Stimulated activated CD4-positive, alpha-beta T cell treated with anti-CD3 and anti-CD28 coated beads, Interleukin-4, amount 100 ng/mL, for 48 hours (primary cell): ENCODE measurements around the gene CNPY1.

Source experiments
- DNase-seq, 2 donors: peaks; one replicate each; pipeline ENCODE4 v3.0.0-alpha.2; 2020; ENCODE audit warnings: low read depth in 2 of 2

The CNPY1 gene

DNA sequence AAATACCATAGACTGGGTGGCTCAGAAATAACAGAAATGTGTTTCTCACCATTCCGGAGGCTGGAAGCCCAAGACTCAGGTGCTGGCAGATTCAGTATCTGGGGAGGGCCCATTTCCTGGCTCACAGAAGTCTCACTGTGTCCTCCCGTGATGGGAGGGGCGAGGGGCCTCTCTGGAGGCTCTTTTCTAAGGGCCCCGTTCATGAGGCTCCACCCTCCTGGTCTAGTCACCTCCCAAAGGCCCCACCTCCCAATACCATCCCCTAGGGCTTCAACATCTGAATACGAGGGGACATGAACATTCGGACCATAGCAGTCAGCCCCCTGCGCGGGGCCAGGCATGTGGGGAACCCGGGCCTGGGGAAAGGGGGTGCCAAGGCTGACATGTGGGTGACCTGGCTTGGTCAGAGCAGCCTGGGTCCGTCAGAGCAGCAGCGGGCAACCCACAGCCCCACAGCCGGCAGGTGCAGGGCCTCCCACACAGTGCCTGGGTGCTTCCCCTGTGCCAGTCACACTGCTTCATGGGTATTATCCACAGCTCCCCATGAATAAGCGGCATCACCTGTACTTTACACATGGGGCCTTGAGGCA is 13.3 kb upstream of the CNPY1 start:
- no peak for DNase-seq

DNA sequence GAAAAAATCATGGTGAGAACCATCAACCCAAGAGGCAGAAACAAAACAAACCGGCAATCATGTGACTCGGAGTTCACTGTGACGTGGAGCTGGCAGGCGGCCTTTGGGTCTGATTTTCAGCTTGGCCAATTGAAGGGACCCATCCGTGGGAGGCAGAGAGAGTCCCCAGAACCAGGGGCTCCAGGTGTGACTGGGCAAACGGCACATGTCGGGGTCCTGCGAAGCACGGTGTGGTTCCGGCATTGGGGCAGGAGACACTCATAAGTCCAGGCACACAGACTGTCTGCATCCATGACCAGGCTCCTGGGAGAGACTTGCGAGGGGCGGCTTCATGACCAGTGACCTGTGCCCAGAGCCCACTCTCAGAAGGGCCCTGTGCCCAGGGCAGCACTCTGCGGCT is 12.6 kb upstream of the CNPY1 start:
- no peak for DNase-seq

DNA sequence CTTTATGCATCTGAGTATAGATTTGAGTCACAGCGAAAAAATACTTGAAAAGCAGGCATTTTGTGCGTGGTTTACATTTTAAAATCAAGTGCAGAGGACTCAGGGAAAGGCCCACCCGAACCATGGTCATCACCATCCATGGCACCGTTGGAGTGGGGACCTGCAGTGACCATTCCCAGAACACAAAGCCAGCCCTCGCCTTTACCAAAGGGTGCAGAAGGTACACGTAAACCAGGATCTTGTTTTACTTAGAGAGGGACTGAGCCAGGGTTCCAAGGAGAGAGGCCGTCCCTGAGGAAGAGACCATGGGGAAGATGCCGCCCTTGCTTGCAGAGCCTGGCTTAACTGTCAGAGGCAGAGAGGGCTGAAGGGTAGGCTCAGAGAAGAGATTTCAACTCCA is 12.0 kb upstream of the CNPY1 start:
- no peak for DNase-seq

DNA sequence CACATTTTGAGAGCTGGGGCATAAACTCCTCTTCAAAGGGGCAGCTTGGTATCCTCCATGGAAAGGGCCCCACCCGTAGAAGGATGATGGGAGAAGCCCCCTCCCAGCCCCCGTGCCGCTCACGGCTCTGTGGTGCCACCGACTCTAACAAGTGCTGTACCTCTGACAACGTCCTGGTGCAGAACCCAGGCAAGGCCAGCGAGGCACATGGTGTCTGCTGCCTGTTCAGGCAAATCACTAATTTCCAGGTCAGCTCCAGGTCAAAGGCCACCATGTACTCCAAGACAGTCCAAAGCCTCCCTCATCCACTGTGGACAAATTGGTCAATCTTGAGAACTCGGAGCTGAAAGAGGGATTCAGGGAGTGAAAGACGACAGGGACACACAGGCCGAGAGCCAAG is 11.4 kb upstream of the CNPY1 start:
- DNase-seq = no peak

DNA sequence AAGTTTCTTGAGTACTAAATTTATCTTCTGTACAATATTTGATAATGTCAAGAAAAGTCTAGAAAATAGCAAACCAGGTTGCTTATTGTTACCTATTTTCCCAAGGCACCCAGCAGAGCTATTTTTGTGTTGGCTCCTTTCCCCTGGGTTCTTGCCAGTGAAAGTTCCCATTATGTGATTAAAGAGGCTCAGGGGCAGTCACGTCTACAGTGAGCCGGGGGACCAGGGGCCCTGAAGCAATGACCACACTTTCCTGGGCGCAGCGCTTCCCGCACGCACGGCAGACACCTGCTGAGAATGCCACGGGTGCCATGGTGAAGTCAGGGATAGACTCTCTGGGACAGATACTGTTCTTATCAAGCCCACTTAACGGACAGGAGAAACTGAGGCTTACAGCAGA is 10.4 kb upstream of the CNPY1 start:
- no peak for DNase-seq

DNA sequence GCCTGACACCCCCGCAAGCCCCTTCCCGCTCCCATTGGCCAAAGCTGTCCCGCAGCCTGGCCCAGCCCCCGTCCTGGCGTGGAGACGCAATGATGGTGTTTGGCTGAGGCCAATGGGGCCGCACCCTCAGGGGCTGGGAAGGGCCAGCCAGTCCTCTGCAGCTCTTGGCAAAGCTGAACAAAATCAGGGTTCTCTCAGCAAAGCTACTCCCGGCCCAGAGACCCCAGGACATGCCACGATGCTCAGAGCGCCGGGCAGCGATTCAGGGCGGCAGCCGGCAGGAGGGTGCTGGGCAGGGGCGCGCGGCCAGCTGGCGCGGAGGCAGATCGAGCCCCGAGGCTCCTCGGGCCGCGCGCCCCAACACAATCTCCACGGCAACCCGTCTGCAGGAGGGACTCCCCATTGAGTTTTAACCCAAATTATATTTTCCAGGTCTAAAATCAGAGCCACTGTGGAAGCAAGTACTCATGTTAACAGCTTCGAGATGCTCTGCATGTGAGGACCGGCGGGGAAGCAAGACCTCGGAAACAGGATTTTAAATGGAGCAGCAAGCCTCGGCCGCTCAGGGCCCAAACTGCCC is 8.8 kb upstream of the CNPY1 start:
- no peak for DNase-seq

DNA sequence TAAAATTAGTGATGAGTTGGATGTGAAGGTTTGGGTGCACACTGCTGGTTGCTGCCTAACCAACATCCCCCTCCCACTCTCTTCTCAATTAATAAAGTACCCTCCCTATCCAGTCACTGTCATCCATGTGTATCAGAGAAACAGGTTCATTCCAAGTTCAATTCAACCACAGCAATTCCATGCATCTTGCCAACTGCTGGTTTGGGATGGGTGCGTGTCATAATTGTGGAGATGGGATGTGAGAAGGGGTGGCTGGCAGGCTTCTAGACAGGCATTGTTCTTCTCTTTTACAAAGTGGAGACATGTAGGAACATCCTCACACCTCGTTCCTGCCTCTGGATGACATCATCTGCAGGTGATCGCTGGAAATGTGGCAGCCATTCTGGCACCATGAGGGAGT is 7.5 kb upstream of the CNPY1 start:
- no peak for DNase-seq

DNA sequence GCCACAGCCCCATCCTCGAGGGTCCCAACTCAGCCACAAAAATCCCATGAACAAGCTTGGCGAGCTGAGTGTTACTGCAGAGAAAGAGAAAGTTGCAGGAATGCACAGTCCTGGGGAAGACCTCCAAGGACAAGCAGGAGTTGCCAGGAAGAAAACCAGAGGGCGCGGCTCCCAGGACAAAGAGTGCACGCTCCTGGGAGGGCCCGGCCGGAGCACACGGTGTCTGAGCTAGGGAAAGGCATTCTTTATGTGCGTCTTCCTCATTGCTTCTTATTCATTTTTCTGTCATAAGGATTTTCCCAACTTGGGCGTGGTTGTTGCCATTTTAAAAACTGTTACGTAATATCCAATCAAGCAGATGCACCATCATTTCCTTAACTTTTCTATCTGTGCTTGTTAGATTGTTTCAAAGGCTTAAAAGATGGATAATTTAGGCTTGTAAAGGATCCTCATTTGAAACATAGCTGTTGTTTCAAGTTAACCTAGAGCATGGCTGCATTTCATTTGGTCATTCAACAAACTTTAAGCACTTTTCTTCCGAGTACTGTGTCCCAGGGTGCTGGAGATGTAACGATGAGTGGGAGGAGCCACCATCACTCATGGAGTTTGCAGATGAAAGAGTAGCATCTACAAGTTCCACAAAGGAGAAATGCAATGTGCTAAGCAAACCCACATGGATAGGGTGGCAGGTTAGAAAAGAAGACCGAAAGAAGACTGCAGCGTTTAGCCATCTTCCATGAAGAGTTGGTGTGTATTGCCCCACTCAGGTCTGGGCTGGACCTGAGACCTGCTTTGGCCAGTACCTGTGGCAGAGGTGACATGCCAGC is 5.6 kb upstream of the CNPY1 start:
- no peak for DNase-seq

DNA sequence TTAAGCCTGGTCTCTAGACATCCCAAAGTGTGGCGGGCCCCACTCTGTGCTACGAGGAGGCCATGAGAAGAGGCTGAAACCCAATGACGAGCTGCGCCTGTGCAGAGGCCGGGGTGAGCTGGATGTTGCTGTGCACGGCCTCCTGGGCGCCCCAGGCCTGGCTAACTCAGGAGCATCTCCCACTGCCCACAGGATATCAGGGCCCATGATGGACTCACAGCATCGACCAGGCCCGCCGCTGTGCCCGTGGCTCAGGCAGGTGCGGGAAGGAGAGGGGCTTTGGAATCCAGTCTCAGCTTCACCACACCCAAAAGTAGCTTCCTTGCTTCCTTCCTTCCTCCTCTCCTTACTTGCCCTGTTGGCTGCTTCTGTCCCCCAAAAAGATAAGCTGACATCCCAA is 4.6 kb upstream of the CNPY1 start:
- DNase-seq = no peak

DNA sequence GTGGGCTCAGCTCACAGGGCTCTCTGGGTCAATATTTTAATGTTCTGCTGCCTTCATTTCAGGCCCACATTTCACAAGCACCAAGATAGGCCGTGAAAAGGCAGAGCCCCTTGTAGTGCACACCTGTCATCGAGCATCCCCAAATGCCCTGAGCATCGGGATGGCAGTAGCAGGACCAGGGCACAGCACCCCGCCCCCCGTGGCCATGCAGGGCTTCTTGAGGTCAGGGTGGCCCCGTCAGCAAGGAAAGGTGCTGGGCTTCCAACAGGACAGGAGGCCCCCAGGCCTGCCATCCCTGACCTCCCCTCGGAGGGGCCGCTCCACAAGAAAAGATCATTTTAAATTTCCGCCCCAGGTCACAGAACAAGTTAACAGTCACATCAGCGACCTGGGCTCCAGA is 2.9 kb upstream of the CNPY1 start:
- no peak for DNase-seq

DNA sequence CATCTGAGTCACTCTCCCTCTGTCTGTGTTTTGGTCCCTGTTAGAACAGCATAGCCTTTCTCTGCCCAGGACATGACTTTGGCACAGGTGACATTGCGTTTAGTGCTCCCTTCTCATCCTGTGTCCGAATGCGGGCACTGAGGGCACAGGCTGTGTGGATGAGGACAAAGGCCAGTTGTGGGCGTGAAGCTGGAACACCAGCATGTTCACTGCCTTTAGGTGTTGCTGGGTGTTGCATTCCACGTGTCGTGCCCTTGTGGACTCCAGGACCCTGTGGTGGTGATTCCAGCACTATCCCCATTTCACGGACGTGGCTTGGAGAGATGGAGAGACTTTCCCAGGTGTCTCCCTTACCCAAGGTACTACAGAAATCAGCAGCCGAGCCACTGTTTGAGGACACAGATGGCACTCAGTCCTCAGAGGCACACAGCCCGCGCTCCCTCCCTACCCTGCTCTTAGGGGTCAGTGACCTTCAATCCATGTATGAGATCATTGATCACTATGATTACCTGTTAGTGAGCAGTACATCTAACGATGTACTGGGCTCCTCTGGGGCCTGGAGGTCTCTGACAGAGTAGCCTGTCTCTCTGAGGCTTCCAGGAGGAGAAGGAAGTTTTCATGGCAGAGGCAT is 917 bp upstream of the CNPY1 start:
- no peak for DNase-seq

DNA sequence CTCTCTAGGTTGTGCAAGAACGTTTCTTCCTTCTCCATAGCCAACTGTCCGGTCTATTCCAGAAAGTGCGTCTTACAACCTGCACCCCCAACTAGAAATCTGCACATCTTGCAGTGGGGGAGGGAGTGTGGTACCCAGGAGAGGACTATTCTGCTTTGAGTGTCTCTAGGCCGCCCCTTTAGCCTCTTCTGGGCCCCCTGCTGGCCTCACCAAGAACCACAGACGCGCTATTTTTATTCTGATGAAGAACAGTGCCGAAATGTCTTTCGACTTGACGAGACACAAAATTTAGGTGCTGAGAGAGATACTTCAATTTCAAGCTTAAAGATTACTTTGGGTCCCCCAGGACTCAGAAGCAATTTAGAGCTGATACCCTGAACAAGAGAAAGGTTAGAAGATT is 1.0 kb downstream of the CNPY1 start:
- no peak for DNase-seq

DNA sequence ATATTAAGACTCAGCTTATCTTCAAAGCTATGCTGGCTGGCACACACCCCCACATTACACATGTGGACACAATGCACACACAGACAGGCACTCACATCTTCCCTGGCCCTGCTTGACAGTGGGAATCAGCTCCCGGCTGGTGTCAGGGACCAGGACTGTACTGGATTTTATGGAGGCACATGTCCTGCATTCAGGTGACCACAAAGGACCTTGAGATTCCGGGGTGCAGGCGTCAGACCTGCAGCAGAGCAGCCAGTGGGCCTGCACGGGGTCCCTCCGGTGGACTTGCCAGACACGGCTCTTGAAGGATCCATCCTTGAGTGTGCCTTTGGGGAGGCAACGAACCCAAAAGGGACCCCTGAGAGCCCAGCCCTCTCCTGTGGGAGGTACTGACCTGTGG is 1.9 kb downstream of the CNPY1 start:
- DNase-seq = no peak

DNA sequence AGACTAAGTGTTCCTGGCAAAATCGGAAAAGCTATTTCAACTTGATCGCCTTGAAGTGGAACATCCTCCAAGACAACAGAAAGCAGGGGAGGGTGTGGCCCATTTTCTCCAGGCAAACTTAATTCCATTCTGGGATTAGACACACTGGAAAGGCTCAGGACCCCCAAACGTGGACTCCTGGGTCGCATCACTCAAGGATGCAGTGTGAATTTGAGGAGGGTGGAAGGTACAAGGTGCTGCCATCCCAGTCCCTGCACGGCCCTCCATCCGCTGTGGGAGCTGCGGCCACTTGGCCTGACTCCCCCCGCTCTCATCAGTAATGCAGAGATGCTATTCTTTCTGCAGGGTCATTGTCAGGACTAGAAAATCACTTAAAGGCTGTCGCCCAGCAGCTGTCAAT is 2.4 kb downstream of the CNPY1 start:
- no peak for DNase-seq

DNA sequence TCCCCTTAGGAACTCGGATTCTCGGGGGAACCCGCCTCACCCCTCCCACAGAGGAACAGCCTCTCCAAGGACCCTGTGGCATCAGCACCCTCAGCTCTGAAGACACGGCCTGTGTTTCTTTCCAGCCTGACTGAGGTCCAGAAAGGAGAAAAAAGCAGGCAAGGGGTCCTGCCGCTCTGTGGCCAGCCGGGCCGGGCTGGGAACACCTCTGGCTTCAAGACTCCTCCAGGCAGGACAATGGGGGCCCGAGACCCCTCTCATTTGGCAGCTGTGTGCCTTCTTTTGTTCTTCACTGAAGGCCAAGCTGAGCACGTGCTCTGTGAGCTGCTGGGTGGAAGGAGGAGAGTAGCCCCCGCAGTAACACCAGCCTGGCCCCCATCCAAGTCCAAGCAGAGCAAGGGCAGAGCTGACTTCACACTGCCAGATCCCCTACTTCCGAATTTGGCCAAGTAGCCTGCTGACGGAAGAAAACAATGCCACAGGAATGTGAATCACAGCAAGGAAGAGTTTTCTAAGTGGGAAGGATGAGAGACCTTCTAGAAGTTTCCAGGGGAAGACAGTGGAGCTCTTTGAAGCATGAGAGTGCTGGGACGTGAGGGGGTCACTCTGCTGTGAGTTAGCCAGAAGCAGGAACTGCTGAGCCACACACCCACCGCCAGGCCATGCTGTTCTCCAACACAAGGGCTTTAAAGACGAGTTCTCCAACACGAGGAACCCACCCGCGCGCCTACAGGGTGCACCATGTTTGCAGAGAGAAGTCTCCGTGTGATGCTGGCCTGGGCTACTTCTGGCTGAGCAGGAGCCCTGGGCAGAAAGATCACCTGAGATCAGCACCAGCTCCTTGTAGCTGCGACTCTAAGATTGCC is 3.1 kb downstream of the CNPY1 start:
- DNase-seq = no peak

DNA sequence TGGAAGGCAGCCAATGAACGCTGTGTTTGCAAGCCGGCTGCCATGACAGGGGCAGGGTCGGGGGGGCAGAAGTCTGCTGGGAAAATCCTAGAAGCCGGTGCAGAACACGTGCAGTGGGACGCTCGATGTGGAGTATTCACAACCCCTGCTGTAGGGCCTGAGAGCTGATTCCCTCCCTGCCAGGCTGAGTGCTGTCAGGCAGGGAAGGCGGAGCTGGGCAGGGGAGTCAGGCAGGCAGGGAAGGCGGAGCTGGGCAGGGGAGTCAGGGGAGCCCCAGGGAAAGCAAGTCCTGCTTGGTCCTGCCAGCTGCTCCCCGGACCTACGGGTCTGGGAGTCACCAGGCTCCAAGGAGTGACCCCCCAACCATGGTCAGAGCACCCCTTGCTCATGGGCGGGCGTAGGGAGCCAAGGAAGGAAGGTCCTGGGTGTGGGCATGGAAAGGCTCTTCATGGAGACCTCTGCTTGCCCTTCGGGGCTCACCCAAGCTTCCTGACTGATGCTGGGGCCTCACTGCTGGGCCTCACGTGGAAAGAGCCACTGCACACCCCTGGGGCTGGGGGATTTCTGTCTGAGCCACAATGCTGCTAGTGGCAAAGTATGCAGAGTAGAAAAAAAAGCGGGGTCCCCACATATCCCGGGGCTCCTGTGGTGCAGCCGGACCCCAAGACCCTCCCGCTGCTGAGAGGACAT is 4.2 kb downstream of the CNPY1 start:
- DNase-seq = no peak

DNA sequence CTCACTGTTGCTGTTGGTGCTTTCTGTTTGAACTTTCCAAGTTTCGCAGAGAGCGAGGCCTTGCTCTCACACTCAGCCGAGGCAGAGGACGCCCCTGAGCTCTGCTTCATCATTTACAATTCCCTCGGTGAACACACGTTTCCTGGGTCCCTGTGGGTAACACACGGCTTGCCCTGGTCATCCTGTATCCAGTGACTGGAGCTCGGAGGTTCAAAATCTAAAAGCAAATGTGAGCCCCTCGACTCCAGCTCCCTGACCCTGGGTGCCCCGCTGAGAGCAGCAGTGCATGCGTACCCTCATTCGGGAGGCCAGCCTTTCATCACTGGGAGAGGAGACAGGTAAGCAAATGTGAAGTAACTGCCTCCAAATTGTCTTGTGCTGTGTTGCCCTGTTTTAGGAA is 5.8 kb downstream of the CNPY1 start:
- DNase-seq = no peak

DNA sequence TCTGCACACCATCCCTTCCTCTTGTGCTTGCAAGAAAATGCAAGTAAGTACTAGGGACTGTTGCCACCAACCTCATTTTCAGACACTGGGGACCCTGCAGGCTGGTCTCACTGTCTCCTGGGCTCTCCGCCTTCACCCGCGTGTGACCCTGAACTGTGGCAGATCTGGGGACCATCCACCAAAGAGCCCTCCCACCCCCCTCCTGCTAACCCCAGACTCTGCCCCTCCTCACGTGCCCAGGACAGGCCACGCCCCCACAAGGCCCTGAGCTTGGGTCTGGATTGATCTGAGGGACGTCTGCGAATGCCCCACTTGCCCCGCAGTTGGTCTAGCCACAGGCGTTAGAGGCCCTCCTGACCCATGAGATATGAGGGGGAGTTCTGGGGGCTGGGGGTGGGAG is 8.1 kb downstream of the CNPY1 start:
- DNase-seq = no peak

DNA sequence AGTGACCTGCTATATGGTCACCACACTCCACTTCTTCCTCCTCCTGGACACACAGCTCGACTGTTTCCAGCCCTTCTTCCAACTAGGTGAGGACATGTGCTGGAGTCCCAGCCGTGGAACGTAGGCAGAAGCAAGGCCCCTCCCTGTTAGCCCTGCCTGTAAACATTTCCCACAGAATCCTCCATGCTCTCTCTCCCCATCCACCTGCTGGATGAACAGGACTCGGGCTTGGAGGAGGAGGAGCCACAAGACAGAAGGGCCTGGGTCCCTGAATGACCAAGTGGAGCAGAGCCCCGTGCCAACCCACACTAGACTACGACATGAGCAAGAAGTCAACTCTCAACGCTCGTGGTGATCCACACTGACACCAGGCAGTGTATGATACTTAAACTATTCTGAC is 9.9 kb downstream of the CNPY1 start:
- no peak for DNase-seq

DNA sequence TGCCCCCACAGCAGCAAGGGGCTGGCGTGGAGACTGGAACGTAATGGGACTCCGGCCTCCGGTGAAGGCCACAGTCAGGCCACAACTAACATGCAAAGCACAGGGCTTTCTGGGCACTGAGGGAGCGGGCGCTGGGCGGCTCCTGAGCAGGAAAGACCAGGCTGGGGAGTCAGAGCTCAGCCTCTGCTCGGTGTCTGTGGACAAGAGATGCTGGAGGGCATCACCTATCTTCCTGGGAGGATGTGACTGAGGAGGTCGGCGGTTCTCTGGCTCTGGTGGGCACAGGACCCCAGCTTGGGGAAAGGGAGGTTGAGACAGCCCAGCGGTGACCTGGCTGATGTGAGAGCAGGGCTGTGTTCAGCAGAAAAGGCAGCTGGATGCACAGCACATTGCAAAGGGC is 11.7 kb downstream of the CNPY1 start:
- no peak for DNase-seq
